ENCODE data around the gene C15orf39.
"Not testable (repeated sequence)": the region's sequence is repeated elsewhere in the genome, so short reads cannot be mapped to it uniquely, and the experiment has no call there.

The C15orf39 gene

GRCh38 chr15:75245741-75246140, 44.1 kb downstream of the C15orf39 start:
- not testable (repeated sequence) for DNase-seq (ENCODE audit: extremely low spot score, insufficient read length, low read depth); FAIRE-seq

DNA sequence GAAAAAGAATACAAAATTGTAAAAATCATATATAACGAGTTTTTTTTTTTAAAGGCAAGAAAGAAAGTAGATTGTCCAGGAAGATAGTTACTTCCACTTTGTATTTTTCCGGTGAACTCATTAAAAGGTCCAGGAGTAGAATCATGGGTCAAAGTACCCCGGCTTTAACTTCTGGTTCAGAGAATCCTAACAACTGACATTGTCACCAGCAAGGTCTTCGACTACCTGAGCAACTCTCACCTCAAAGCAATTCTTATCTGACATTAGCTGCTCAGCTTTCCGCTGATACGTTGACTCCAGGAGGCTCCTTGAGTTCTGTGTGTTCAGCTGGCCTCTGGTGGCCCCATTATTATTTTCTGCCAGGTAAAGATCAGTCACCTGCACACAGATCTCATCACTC, 47.3 kb downstream of the C15orf39 start:
- FAIRE-seq; DNase-seq (ENCODE audit: extremely low spot score, insufficient read length, low read depth): not testable (repeated sequence)

- DNase-seq (ENCODE audit: extremely low spot score, insufficient read length, low read depth) (no peak), FAIRE-seq (no peak)
Observed at GRCh38 chr15:75249726-75250125, 48.0 kb downstream of the C15orf39 start.

DNA sequence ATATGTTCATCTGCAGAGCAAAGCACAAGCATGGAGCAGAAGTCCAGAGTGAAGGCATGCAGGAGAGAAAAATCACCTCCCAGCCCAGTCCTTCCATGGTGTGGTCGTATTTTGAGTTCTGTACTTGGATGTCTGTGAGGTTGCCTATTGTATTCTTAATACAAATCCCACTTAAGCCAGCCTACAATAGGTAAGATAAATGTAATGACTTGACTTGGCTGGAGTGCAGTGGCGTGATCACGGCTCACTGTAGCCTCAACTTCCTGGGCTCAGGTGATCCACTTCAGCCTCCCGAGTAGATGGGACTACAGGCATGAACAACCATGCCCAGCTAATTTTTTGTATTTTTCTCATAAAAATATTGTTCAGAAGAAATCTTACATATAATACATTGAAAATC, 49.7 kb downstream of the C15orf39 start:
- DNase-seq (ENCODE audit: extremely low spot score, insufficient read length, low read depth); FAIRE-seq: not testable (repeated sequence)

DNA sequence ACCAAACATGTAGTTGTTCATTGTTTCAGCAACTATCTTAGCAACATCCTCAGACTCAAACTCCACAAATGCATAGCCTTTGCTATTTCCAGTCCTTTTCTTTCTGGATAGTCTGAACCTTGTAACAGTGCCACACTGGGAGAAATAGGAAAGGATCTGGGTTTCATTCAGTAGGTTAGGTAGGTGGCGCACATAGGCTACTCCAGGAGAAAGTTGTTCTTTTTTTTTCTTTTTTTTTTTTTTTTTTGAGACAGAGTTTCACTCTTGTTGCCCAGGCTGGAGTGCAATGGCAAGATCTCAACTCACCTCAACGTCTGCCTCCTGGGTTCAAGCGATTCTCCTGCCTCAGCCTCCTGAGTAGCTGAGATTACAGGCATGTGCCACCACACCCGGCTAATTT, 50.6 kb downstream of the C15orf39 start:
- DNase-seq (ENCODE audit: extremely low spot score, insufficient read length, low read depth); FAIRE-seq: not testable (repeated sequence)

DNA sequence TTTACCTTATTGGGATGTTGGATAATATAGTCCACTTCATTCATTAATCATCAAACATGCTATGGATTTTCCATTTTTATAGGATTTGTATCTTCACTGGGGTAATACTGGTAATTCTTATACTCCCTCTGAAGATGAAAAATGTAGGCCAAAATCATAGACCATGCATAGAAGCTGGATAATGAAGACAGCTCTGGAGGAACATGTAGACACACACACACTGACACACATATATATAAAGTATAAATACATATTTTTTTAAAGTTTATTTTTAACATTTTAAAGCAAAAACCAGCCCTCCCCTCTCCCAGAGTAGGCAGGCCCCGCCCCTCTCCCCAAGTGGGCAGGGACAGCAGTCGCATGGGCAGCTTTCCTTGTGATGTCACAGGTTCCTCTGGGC, 56.4 kb downstream of the C15orf39 start, which contains the start of gene GOLGA6C:
Gene GOLGA6C (plus strand): TSS at position 301 of the 400 bp plus-strand sequence. CDS start 265 bp downstream, outside the sequence.
- DNase-seq (ENCODE audit: extremely low spot score, insufficient read length, low read depth); FAIRE-seq: not testable (repeated sequence)

DNA sequence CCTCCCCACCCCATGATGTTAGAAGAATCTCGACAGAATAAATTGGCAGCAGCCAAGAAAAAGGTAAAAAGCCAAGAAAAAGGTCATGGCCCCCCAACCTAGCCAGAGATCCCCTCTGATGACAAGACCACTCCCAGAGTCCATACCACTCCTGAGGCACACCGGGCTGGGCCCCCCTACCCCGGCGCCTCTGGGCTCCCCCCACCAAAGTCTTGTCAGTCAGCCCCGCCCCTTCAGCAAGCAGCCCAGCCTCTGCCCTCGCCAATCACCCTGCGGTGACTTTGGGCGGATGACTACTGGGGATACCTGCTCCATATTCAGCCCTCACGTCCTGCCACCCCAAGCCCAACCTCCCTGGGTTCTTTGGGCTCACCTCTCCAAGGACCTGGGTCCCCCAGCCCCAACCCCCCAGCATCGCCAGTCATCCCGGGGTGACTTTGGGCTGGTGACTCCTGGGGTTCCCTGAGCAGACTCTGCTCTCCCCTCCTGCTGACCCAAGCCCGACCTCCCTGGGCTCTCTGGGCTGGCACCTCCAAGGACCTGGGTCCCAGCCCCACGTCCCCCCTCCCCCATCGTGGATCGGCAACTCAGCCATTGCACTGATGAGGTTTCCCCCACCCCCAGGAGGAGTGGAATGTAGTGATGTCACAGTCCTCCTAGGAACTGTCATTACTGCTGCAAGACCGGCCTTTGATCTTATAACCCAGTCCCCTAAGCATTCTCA, 57.1 kb downstream of the C15orf39 start:
- not testable (repeated sequence) for DNase-seq (ENCODE audit: extremely low spot score, insufficient read length, low read depth); FAIRE-seq

- not testable (repeated sequence) for FAIRE-seq; DNase-seq (ENCODE audit: extremely low spot score, insufficient read length, low read depth)
Observed at GRCh38 chr15:75259873-75260272, 58.2 kb downstream of the C15orf39 start.
